Activated CD8-positive, alpha-beta memory T cell treated with anti-CD3 and anti-CD28 coated beads, Interleukin-2, amount 50 U/mL, for 24 hours (primary cell): ENCODE data around the gene CAPN12.
A peak's percentile ranks its signal among the peaks of the same experiment; 100 is the strongest.
"Not testable (repeated sequence)": the region's sequence is repeated elsewhere in the genome, so short reads cannot be mapped to it uniquely, and the experiment has no call there.

Experiments used
- DNase-seq: peaks from one replicate; pipeline ENCODE4 v3.0.0-alpha.2; 2020; ENCODE audit errors: extremely low read depth

The CAPN12 gene

GRCh38 chr19:38770228-38770948 is 26.1 kb upstream of the CAPN12 start:
- DNase-seq: not testable (repeated sequence)

GRCh38 chr19:38769635-38770211 is 25.4 kb upstream of the CAPN12 start:
- peak; percentile 59 for DNase-seq

- no peak for DNase-seq
Observed at GRCh38 chr19:38766276-38767047, 22.2 kb upstream of the CAPN12 start.

GRCh38 chr19:38765214-38765613 is 20.9 kb upstream of the CAPN12 start:
- DNase-seq: no peak

- no peak for DNase-seq
Observed at GRCh38 chr19:38763795-38764220, 19.5 kb upstream of the CAPN12 start.

- not testable (repeated sequence) for DNase-seq
Observed at GRCh38 chr19:38761884-38762389, 17.7 kb upstream of the CAPN12 start.

- DNase-seq: not testable (repeated sequence)
Observed at GRCh38 chr19:38760805-38761517, 16.7 kb upstream of the CAPN12 start.

GRCh38 chr19:38759590-38760003 is 15.3 kb upstream of the CAPN12 start:
- DNase-seq: no peak

- DNase-seq: not testable (repeated sequence)
Observed at GRCh38 chr19:38754196-38754595, 9.9 kb upstream of the CAPN12 start.

GRCh38 chr19:38753783-38754182 is 9.5 kb upstream of the CAPN12 start:
- DNase-seq: not testable (repeated sequence)

- DNase-seq: no peak
Observed at GRCh38 chr19:38745316-38745715, 1.0 kb upstream of the CAPN12 start.

- no peak for DNase-seq
Observed at GRCh38 chr19:38744874-38745273, 600 bp upstream of the CAPN12 start.

GRCh38 chr19:38743394-38744297 is 628 bp downstream of the CAPN12 start:
- DNase-seq: no peak

- DNase-seq: no peak
Observed at GRCh38 chr19:38742906-38743305, 1.4 kb downstream of the CAPN12 start.

- no peak for DNase-seq
Observed at GRCh38 chr19:38742296-38742695, 2.0 kb downstream of the CAPN12 start.

- no peak for DNase-seq
Observed at GRCh38 chr19:38741670-38742069, 2.6 kb downstream of the CAPN12 start.

GRCh38 chr19:38740932-38741331 is 3.3 kb downstream of the CAPN12 start:
- no peak for DNase-seq

GRCh38 chr19:38740257-38740592 is 4.0 kb downstream of the CAPN12 start:
- no peak for DNase-seq

- no peak for DNase-seq
Observed at GRCh38 chr19:38739440-38740256, 4.6 kb downstream of the CAPN12 start.
